HEK293 (cell line): ENCODE results near the gene TRAPPC10.

Experiments
- CTCF ChIA-PET: fragments of 350-600 bp; formaldehyde crosslinking; extraction: SDS; loops from one replicate; lab custom pipeline; 2021; ENCODE audit warnings: antibody characterized with exemption; lab: Yijun Ruan, JAX
- POLR2A ChIA-PET: fragments of 300-600 bp; formaldehyde crosslinking; extraction: SDS; loops from one replicate; lab custom pipeline; 2020; ENCODE audit warnings: antibody characterized with exemption, inconsistent platforms; lab: Yijun Ruan, JAX
- H3K27ac ChIP-seq: fragments of 200-500 bp; sonication (Bioruptor generic); 2 replicates; pipeline ENCODE4 v1.5.1; 2014; ENCODE audit warnings: low read depth, low read length, control low read depth, inconsistent platforms; ENCODE audit errors: extremely low read depth
- H3K36me3 ChIP-seq, 2 experiments: fragments of 200-500 bp in 1 of 2; sonication (Bioruptor generic) in 1 of 2; 1 replicate in 1 of 2; 2 replicates in 1 of 2; pipeline ENCODE4 v1.5.1; 2014 to 2017; ENCODE audit warnings: inconsistent platforms in 2 of 2, low read length in 2 of 2; ENCODE audit not compliant: control insufficient read depth in 2 of 2, insufficient read depth in 1 of 2
- H3K4me1 ChIP-seq: fragments of 200-500 bp; sonication (Bioruptor generic); 2 replicates; pipeline ENCODE4 v1.5.1; 2014; ENCODE audit warnings: mild to moderate bottlenecking, low read length, inconsistent platforms; ENCODE audit not compliant: control insufficient read depth, insufficient read depth
- H3K4me3 ChIP-seq: 2 replicates; pipeline ENCODE4 v1.5.1; 2011; ENCODE audit warnings: low read depth, mild to moderate bottlenecking, control low read depth, low read length, moderate library complexity
- H3K9me3 ChIP-seq: fragments of 200-500 bp; sonication (Bioruptor generic); 2 replicates; pipeline ENCODE4 v1.5.1; 2014; ENCODE audit warnings: low read depth, low read length, inconsistent platforms; ENCODE audit not compliant: control insufficient read depth, insufficient read depth
- BCL11B ChIP-seq: fragments of 450-650 bp; formaldehyde crosslinking; IDR thresholded peaks from 2 replicates; pipeline ENCODE4 v1.5.1; 2016; ENCODE audit warnings: low read depth, missing biosample characterization, missing genetic modification characterization
- EGR2 ChIP-seq: fragments of 450-650 bp; formaldehyde crosslinking; IDR thresholded peaks from 2 replicates; pipeline ENCODE4 v1.5.1; 2016; ENCODE audit warnings: low read depth, missing biosample characterization, missing genetic modification characterization
- GFI1B ChIP-seq: fragments of 450-650 bp; formaldehyde crosslinking; IDR thresholded peaks from 2 replicates; pipeline ENCODE4 v1.5.1; 2016; ENCODE audit warnings: missing biosample characterization, missing genetic modification characterization
- HOXC10 ChIP-seq: sonication (generic); formaldehyde crosslinking; IDR thresholded peaks from 2 replicates; pipeline ENCODE4 v1.8.1; 2023; ENCODE audit warnings: mild to moderate bottlenecking, missing genetic modification reagents
- KLF8 ChIP-seq: fragments of 450-650 bp; formaldehyde crosslinking; IDR thresholded peaks from 2 replicates; pipeline ENCODE4 v1.5.1; 2016; ENCODE audit warnings: missing biosample characterization, missing genetic modification characterization
- SP7 ChIP-seq: fragments of 450-650 bp; formaldehyde crosslinking; IDR thresholded peaks from 2 replicates; pipeline ENCODE4 v1.5.1; 2016; ENCODE audit warnings: missing biosample characterization, missing genetic modification characterization
- ZBTB8A ChIP-seq: fragments of 450-650 bp; formaldehyde crosslinking; IDR thresholded peaks from 2 replicates; pipeline ENCODE4 v1.5.1; 2016; ENCODE audit warnings: missing biosample characterization, missing genetic modification characterization
- ZFHX2 ChIP-seq: fragments of 450-650 bp; formaldehyde crosslinking; conservative IDR thresholded peaks from 2 replicates; pipeline ENCODE4 v1.5.1; 2016; ENCODE audit warnings: missing biosample characterization, missing genetic modification characterization
- ZNF133 ChIP-seq: fragments of 450-650 bp; formaldehyde crosslinking; IDR thresholded peaks from 2 replicates; pipeline ENCODE4 v1.5.1; 2016; ENCODE audit warnings: missing biosample characterization, missing genetic modification characterization
- ZNF155 ChIP-seq: fragments of 450-650 bp; formaldehyde crosslinking; IDR thresholded peaks from 2 replicates; pipeline ENCODE4 v1.5.1; 2016; ENCODE audit warnings: missing biosample characterization, missing genetic modification characterization
- ZNF19 ChIP-seq: fragments of 450-650 bp; formaldehyde crosslinking; IDR thresholded peaks from 2 replicates; pipeline ENCODE4; 2016; ENCODE audit warnings: missing biosample characterization, missing genetic modification characterization, low read depth
- ZNF26 ChIP-seq: fragments of 450-650 bp; formaldehyde crosslinking; IDR thresholded peaks from 2 replicates; pipeline ENCODE4 v1.5.1; 2016; ENCODE audit warnings: missing biosample characterization, missing genetic modification characterization
- ZNF341 ChIP-seq: fragments of 450-650 bp; formaldehyde crosslinking; IDR thresholded peaks from 2 replicates; pipeline ENCODE4; 2016; ENCODE audit warnings: low read depth, missing biosample characterization, missing genetic modification characterization
- ZNF350 ChIP-seq: fragments of 450-650 bp; formaldehyde crosslinking; IDR thresholded peaks from 2 replicates; pipeline ENCODE4 v1.5.0; 2017; ENCODE audit warnings: missing biosample characterization, mild to moderate bottlenecking, missing genetic modification characterization
- ZNF416 ChIP-seq: fragments of 450-650 bp; formaldehyde crosslinking; IDR thresholded peaks from 2 replicates; pipeline ENCODE4 v1.5.1; 2016; ENCODE audit warnings: missing biosample characterization, missing genetic modification characterization
- ZNF558 ChIP-seq: fragments of 450-650 bp; formaldehyde crosslinking; IDR thresholded peaks from 2 replicates; pipeline ENCODE4 v1.5.1; 2016; ENCODE audit warnings: missing biosample characterization, missing genetic modification characterization
- ZNF596 ChIP-seq: fragments of 450-650 bp; IDR thresholded peaks from 2 replicates; pipeline ENCODE4 v1.5.0; 2018; ENCODE audit warnings: missing biosample characterization, mild to moderate bottlenecking, missing genetic modification characterization, moderate library complexity
- ZNF654 ChIP-seq: fragments of 450-650 bp; formaldehyde crosslinking; IDR thresholded peaks from 2 replicates; pipeline ENCODE4 v1.5.1; 2016; ENCODE audit warnings: low read depth, missing biosample characterization, missing genetic modification characterization
- ZNF677 ChIP-seq: fragments of 450-650 bp; IDR thresholded peaks from 2 replicates; pipeline ENCODE4 v1.5.0; 2018; ENCODE audit warnings: missing biosample characterization, mild to moderate bottlenecking, missing genetic modification characterization, moderate library complexity
- ZNF707 ChIP-seq: fragments of 450-650 bp; formaldehyde crosslinking; IDR thresholded peaks from 2 replicates; pipeline ENCODE4 v1.5.1; 2016; ENCODE audit warnings: missing biosample characterization, missing genetic modification characterization
- ZNF785 ChIP-seq: fragments of 450-650 bp; formaldehyde crosslinking; IDR thresholded peaks from 2 replicates; pipeline ENCODE4 v1.5.1; 2016; ENCODE audit warnings: missing biosample characterization, missing genetic modification characterization
- ZNF843 ChIP-seq: fragments of 450-650 bp; formaldehyde crosslinking; IDR thresholded peaks from 2 replicates; pipeline ENCODE4 v1.5.1; 2016; ENCODE audit warnings: missing biosample characterization, missing genetic modification characterization
- ZSCAN18 ChIP-seq: fragments of 450-650 bp; formaldehyde crosslinking; IDR thresholded peaks from 2 replicates; pipeline ENCODE4 v1.5.1; 2016; ENCODE audit warnings: missing biosample characterization, missing genetic modification characterization
- ZSCAN23 ChIP-seq: fragments of 450-650 bp; formaldehyde crosslinking; IDR thresholded peaks from 2 replicates; pipeline ENCODE4 v1.5.1; 2016; ENCODE audit warnings: missing biosample characterization, missing genetic modification characterization
- TF ChIP-seq, protein P1 (sequence below): fragments of 450-650 bp; formaldehyde crosslinking; IDR thresholded peaks from 2 replicates; pipeline ENCODE4 v1.5.1; 2016; ENCODE audit warnings: missing biosample characterization, missing genetic modification characterization, low read depth

The TRAPPC10 gene

DNA sequence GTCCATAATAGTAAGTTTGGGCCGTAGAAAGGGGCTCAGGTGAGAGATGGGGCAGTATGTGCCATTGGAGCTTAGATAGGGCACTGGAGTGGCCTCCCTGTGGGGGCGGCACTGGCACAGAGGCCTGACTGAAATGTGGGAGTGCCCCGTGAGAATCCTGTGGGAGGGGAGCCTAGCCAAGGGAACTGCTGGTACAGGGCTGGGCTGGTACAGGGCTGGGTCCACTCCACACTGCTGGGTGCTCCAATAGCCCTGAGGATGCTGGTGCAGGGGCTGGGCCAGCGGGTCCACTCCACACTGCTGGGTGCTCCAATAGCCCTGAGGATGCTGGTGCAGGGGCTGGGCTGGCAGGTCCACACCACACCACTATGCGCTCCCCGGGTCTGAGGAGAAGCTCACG, 50.3 kb downstream of the TRAPPC10 start:
- Histone ChIP-seq H3K27ac (no peak overlapping the region), H3K4me3 (no peak overlapping the region), H3K4me1 (no peaks in the 10 kb centered on the region), H3K9me3 (no peaks in the 10 kb centered on the region), H3K36me3 (peaks cover 17 to 76% of the 10 kb centered on the region in 2 experiments)
- ChIA-PET POLR2A (no interaction called here), CTCF (no interaction called here)
- TF ChIP-seq ZNF19 (no peak), GFI1B (tag by site-specific recombination) (no peak), ZBTB8A (no peak), KLF8 (tag by site-specific recombination) (no peak), ZNF558 (tag by site-specific recombination) (no peak), ZNF416 (no peak), ZSCAN23 (tag by site-specific recombination) (no peak), HOXC10 (CRISPR knock-in tag) (no peak), ZNF677 (tag by site-specific recombination) (no peak), ZNF341 (tag by site-specific recombination) (peak; percentile 77), ZNF843 (tag by site-specific recombination) (no peak), EGR2 (tag by site-specific recombination) (peak; percentile 85), ZFHX2 (tag by site-specific recombination) (peak; percentile 83)
- TF ChIP-seq, protein P1, sequence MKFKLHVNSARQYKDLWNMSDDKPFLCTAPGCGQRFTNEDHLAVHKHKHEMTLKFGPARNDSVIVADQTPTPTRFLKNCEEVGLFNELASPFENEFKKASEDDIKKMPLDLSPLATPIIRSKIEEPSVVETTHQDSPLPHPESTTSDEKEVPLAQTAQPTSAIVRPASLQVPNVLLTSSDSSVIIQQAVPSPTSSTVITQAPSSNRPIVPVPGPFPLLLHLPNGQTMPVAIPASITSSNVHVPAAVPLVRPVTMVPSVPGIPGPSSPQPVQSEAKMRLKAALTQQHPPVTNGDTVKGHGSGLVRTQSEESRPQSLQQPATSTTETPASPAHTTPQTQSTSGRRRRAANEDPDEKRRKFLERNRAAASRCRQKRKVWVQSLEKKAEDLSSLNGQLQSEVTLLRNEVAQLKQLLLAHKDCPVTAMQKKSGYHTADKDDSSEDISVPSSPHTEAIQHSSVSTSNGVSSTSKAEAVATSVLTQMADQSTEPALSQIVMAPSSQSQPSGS (tag by site-specific recombination), result no peak

DNA sequence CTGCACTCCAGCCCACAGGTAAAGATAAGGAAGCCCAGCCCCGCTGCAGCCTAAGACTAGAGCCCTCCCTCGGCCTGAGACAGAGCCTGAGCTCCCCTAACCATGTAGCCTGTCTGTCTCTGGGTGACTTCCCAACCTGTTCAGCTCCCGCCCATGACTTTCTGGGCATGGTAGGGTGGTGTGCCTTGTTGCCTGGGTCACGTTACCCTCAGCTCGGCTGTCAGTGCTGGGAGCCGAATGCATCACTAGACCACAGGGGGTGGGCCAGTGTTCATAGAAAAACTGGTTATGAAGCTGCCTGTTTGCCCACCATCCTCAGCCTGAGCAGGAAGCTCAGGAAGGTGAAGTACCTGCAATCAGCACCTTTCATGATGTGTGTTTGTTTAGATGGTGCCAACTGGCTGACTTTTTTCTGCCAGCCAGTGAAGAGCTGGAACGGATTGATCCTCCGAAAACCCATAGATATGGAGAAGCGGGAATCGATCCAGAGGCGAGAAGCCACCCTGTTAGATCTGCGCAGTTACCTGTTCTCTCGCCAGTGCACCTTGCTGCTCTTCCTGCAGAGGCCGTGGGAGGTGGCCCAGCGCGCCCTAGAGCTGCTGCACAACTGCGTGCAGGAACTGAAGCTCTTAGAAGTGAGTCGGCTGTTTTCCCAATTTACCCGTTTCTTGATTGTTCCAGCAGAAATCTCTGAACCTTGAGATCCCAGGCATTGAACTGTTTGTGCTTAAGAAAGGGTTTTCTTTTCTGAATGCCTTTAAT, 51.2 kb downstream of the TRAPPC10 start:
- POLR2A ChIA-PET, result interaction anchor here (0.6 kb wide), 1 partner anchor 137 kb away, joined by 5 read pairs; no protein-coding TSS in a partner anchor
- TF ChIP-seq ZNF654 (no peak), ZNF26 (tag by site-specific recombination) (no peak), BCL11B (no peak), ZNF785 (tag by site-specific recombination) (no peak), ZNF350 (tag by site-specific recombination) (no peak)
- TF ChIP-seq, all 188 proteins: peak for 0
- H3K4me1 ChIP-seq, result no peaks in the 10 kb centered on the region
- no peak overlapping the region for H3K27ac ChIP-seq
- CTCF ChIA-PET, result interaction anchor here (0.9 kb wide), 1 partner anchor 9 kb away, joined by 4 read pairs; no protein-coding TSS in a partner anchor
- H3K36me3 ChIP-seq, result peaks cover 11 to 73% of the 10 kb centered on the region in 2 experiments
- H3K4me3 ChIP-seq, result no peak overlapping the region
- H3K9me3 ChIP-seq, result no peaks in the 10 kb centered on the region

- Histone ChIP-seq H3K27ac (no peak overlapping the region), H3K4me1 (no peaks in the 10 kb centered on the region), H3K36me3 (peaks cover 15 to 70% of the 10 kb centered on the region in 2 experiments), H3K4me3 (no peak overlapping the region), H3K9me3 (no peaks in the 10 kb centered on the region)
- ChIA-PET CTCF (interaction anchor here (1.2 kb wide), 1 partner anchor 17 kb away, joined by 3 read pairs; no protein-coding TSS in a partner anchor), POLR2A (no interaction called here)
- TF ChIP-seq ZNF596 (tag by site-specific recombination) (no peak), EGR2 (tag by site-specific recombination) (no peak), ZNF133 (tag by site-specific recombination) (no peak), ZNF350 (tag by site-specific recombination) (no peak), ZNF155 (tag by site-specific recombination) (no peak), ZNF707 (tag by site-specific recombination) (no peak), ZSCAN18 (tag by site-specific recombination) (no peak), SP7 (tag by site-specific recombination) (no peak)
These were observed 52.8 kb downstream of the TRAPPC10 start for GRCh38 chr21:44064852-44065403.
